Measurements from ENCODE around the gene PARVB.

DNA sequence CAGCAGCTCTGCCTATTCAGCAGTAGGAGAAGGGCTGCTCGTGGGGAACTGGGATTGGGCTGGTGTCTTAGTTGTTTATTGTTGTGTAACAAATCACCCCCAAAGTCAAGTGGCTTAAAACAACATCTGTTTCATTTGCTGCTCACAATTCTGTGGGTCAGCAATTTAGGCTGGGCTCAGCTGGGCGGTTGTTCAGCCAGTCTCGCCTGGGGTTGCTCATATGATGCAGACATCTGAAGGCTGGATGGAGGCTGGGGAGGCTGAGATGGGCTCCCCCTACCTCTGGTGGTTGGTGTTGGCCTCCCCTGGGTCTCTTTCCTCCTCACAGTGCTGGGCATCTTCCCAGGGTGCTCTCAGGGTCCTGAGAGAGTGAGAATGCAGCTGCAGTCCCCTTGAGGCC is 113.3 kb downstream of the PARVB start:
- TF ChIP-seq, protein P1, sequence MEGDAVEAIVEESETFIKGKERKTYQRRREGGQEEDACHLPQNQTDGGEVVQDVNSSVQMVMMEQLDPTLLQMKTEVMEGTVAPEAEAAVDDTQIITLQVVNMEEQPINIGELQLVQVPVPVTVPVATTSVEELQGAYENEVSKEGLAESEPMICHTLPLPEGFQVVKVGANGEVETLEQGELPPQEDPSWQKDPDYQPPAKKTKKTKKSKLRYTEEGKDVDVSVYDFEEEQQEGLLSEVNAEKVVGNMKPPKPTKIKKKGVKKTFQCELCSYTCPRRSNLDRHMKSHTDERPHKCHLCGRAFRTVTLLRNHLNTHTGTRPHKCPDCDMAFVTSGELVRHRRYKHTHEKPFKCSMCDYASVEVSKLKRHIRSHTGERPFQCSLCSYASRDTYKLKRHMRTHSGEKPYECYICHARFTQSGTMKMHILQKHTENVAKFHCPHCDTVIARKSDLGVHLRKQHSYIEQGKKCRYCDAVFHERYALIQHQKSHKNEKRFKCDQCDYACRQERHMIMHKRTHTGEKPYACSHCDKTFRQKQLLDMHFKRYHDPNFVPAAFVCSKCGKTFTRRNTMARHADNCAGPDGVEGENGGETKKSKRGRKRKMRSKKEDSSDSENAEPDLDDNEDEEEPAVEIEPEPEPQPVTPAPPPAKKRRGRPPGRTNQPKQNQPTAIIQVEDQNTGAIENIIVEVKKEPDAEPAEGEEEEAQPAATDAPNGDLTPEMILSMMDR (conservative IDR thresholded peaks at IDR 0.05), result no peak
- no peak for TF ChIP-seq EZH2 (IDR thresholded peaks at IDR 0.05; ENCODE audit: low read depth)
